HG03378 (cell line): ENCODE data around the gene ALG9.
A peak's percentile ranks its signal among the peaks of the same experiment; 100 is the strongest.

Source experiments
- ATAC-seq: cut with Tn5 transposase; IDR thresholded peaks from one replicate; pipeline ENCODE4 v1.9.1; 2021; ENCODE audit warnings: mild to moderate bottlenecking, moderate library complexity; ENCODE audit not compliant: unreplicated experiment

ALG9 gene

GRCh38 chr11:111882202-111882601, 10.8 kb upstream of the ALG9 start:
- no peak for ATAC-seq

- ATAC-seq: no peak
Observed at GRCh38 chr11:111879637-111879960, 8.2 kb upstream of the ALG9 start.

GRCh38 chr11:111878849-111879636, 7.7 kb upstream of the ALG9 start, which contains the start of the genes CFAP68 and FDXACB1:
CFAP68 (plus strand) TSS chr11:111879541; CDS start chr11:111879561, 20 bp downstream.
FDXACB1 (minus strand) TSS chr11:111879165; CDS start chr11:111879132, 33 bp downstream.
- peak; percentile 83 for ATAC-seq

GRCh38 chr11:111878385-111878848, 7.0 kb upstream of the ALG9 start:
- ATAC-seq: no peak

GRCh38 chr11:111871693-111872161, 346 bp upstream of the ALG9 start:
- no peak for ATAC-seq

GRCh38 chr11:111870522-111870885, 877 bp downstream of the ALG9 start:
- ATAC-seq: peak; percentile 11

- ATAC-seq: no peak
Observed at GRCh38 chr11:111870113-111870512, 1.3 kb downstream of the ALG9 start.

- no peak for ATAC-seq
Observed at GRCh38 chr11:111860257-111860656, 11.1 kb downstream of the ALG9 start.

GRCh38 chr11:111855506-111855905, 15.9 kb downstream of the ALG9 start:
- ATAC-seq: no peak

GRCh38 chr11:111852103-111852502, 19.3 kb downstream of the ALG9 start:
- ATAC-seq: no peak

GRCh38 chr11:111851636-111852035, 19.7 kb downstream of the ALG9 start:
- no peak for ATAC-seq

GRCh38 chr11:111851067-111851466, 20.3 kb downstream of the ALG9 start:
- no peak for ATAC-seq

GRCh38 chr11:111849631-111850030, 21.8 kb downstream of the ALG9 start:
- ATAC-seq: no peak

- no peak for ATAC-seq
Observed at GRCh38 chr11:111846636-111847035, 24.7 kb downstream of the ALG9 start.

- ATAC-seq: no peak
Observed at GRCh38 chr11:111846063-111846462, 25.3 kb downstream of the ALG9 start.

GRCh38 chr11:111845276-111846028, 25.9 kb downstream of the ALG9 start:
- no peak for ATAC-seq

- ATAC-seq: no peak
Observed at GRCh38 chr11:111843661-111844060, 27.7 kb downstream of the ALG9 start.

- ATAC-seq: peak; percentile 59
Observed at GRCh38 chr11:111841370-111842053, 29.9 kb downstream of the ALG9 start.

- no peak for ATAC-seq
Observed at GRCh38 chr11:111840143-111840542, 31.2 kb downstream of the ALG9 start.

- no peak for ATAC-seq
Observed at GRCh38 chr11:111838054-111838453, 33.3 kb downstream of the ALG9 start.

- no peak for ATAC-seq
Observed at GRCh38 chr11:111837366-111837891, 34.0 kb downstream of the ALG9 start.
